Hindlimb muscle (tissue), 1 donor: ENCODE results near the gene DNMBP. TPM values are rescaled to one million over a fixed set of nuclear protein-coding genes. Genes with fewer than 3 reads are reported as not detected.

Source experiments
- polyA plus RNA-seq: library from polyadenylated mRNA; unstranded; fragments of 120-200 nt; gene quantifications from one replicate; pipeline ENCODE4 v1.2.1, GENCODE V29; 2013; ENCODE audit not compliant: insufficient read length

Gene DNMBP
- polyA plus RNA-seq, 1 donor: 21.1 TPM

Other genes starting within 250 kb of the DNMBP start
- gene ABCC2, start 227.3 kb downstream of the DNMBP start, polyA plus RNA-seq: 0.75 TPM
- gene CPN1, start 71.9 kb upstream of the DNMBP start, polyA plus RNA-seq: not detected
- 33.2 TPM for gene ERLIN1, start 176.1 kb upstream of the DNMBP start, polyA plus RNA-seq
- 13.6 TPM for gene CHUK, start 219.6 kb upstream of the DNMBP start, polyA plus RNA-seq